Kidney epithelial cell (primary cell): ENCODE data around the gene ZNF283. TPM values are rescaled to one million over a fixed set of nuclear protein-coding genes. Genes with fewer than 3 reads are reported as not detected.

Source experiments
- DNase-seq: peaks from one replicate; pipeline ENCODE4 v3.0.0-alpha.2; 2010; ENCODE audit warnings: low read depth
- H3K27me3 ChIP-seq: 2 replicates; pipeline ENCODE4 v1.6.0; 2011; ENCODE audit warnings: low read length; ENCODE audit not compliant: control insufficient read depth, insufficient read depth
- H3K36me3 ChIP-seq: 2 replicates; pipeline ENCODE4 v1.5.1; 2011; ENCODE audit warnings: low read length; ENCODE audit not compliant: control insufficient read depth, insufficient read depth
- H3K4me3 ChIP-seq: 2 replicates; pipeline ENCODE4 v1.5.1; 2011; ENCODE audit warnings: low read depth, mild to moderate bottlenecking, control low read depth, low read length
- CTCF ChIP-seq: IDR thresholded peaks from 2 replicates; pipeline ENCODE4 v1.5.1; 2011; ENCODE audit warnings: mild to moderate bottlenecking, moderate library complexity, low read length, control low read depth, inconsistent platforms; ENCODE audit not compliant: insufficient read depth, poor library complexity, severe bottlenecking
- total RNA-seq: library from RNA; depleted of rRNA; stranded (reverse); fragments of >200 nt; gene quantifications from 2 replicates; pipeline ENCODE4 v1.2.3, GENCODE V29; 2015

Gene ZNF283
- total RNA-seq, 1 donor from 2014 or later: 3.8 TPM

- H3K27me3 ChIP-seq: no peaks in the 10 kb centered on the region
- H3K4me3 ChIP-seq: no peak overlapping the region
- no peak for TF ChIP-seq CTCF
- DNase-seq: no peak
- H3K36me3 ChIP-seq: no peaks in the 10 kb centered on the region
Measured at GRCh38 chr19:43806848-43807247, 20.3 kb upstream of the ZNF283 start.

- Histone ChIP-seq H3K4me3 (no peak overlapping the region), H3K36me3 (no peaks in the 10 kb centered on the region), H3K27me3 (no peaks in the 10 kb centered on the region)
- DNase-seq: no peak
- no peak for TF ChIP-seq CTCF
Measured at GRCh38 chr19:43807651-43808050, 19.5 kb upstream of the ZNF283 start.

- Histone ChIP-seq H3K27me3 (no peaks in the 10 kb centered on the region), H3K36me3 (no peaks in the 10 kb centered on the region), H3K4me3 (no peak overlapping the region)
- DNase-seq: no peak
- peak; percentile 40 for TF ChIP-seq CTCF
Measured at GRCh38 chr19:43809762-43810696, 17.1 kb upstream of the ZNF283 start.

- no peak for TF ChIP-seq CTCF
- no peaks in the 10 kb centered on the region for H3K27me3 ChIP-seq
- no peak overlapping the region for H3K4me3 ChIP-seq
- no peaks in the 10 kb centered on the region for H3K36me3 ChIP-seq
- no peak for DNase-seq
Measured at GRCh38 chr19:43811837-43812236, 15.3 kb upstream of the ZNF283 start.

- DNase-seq: no peak
- TF ChIP-seq CTCF: no peak
- H3K4me3 ChIP-seq: no peak overlapping the region
- H3K27me3 ChIP-seq: no peaks in the 10 kb centered on the region
- no peaks in the 10 kb centered on the region for H3K36me3 ChIP-seq
Measured at GRCh38 chr19:43812259-43812658, 14.9 kb upstream of the ZNF283 start.

GRCh38 chr19:43812688-43813087, 14.4 kb upstream of the ZNF283 start:
- H3K4me3 ChIP-seq: no peak overlapping the region
- no peaks in the 10 kb centered on the region for H3K27me3 ChIP-seq
- no peaks in the 10 kb centered on the region for H3K36me3 ChIP-seq
- DNase-seq: no peak
- no peak for TF ChIP-seq CTCF
